Natural killer cell (primary cell): ENCODE measurements around the gene MAP1A. TPM values are rescaled to one million over a fixed set of nuclear protein-coding genes. Genes with fewer than 3 reads are reported as not detected.

Experiments
- ATAC-seq, 3 donors: fragments of 150-1000 bp in 2 of 3; fragments of 200-7000 bp in 1 of 3; cut with Tn5 transposase; 1 replicate in 1 of 3; 2 replicates in 2 of 3; pipeline ENCODE4 v1.10.0; 2021; ENCODE audit warnings: mild to moderate bottlenecking in 2 of 3, moderate library complexity in 2 of 3
- DNase-seq, 2 donors: peaks; one replicate each; pipeline versions ENCODE4 v3.0.0 to v3.0.0-alpha.2; 2013 to 2021; ENCODE audit warnings: mixed read lengths in 1 of 2
- H3K27ac ChIP-seq: one replicate; pipeline ENCODE4 v1.5.1; 2013; ENCODE audit warnings: mild to moderate bottlenecking, low read length
- H3K27me3 ChIP-seq: one replicate; pipeline ENCODE4 v1.6.1; 2013; ENCODE audit warnings: low read length; ENCODE audit not compliant: control insufficient read depth, insufficient read depth
- H3K36me3 ChIP-seq: one replicate; pipeline ENCODE4 v1.6.1; 2013; ENCODE audit warnings: low read length; ENCODE audit not compliant: control insufficient read depth, insufficient read depth
- H3K4me1 ChIP-seq: one replicate; pipeline ENCODE4 v1.6.1; 2013; ENCODE audit warnings: low read length; ENCODE audit not compliant: control insufficient read depth, insufficient read depth
- H3K4me3 ChIP-seq: one replicate; pipeline ENCODE4 v1.5.1; 2013; ENCODE audit warnings: low read length
- H3K9me3 ChIP-seq: one replicate; pipeline ENCODE4 v1.6.1; 2013; ENCODE audit warnings: low read length; ENCODE audit not compliant: control insufficient read depth, insufficient read depth
- H3K27ac Mint-ChIP-seq, 2 donors: one replicate each; pipeline ENCODE4 v1.8.0; 2022; ENCODE audit warnings: mild to moderate bottlenecking in 2 of 2, mixed read lengths in 2 of 2, moderate library complexity in 1 of 2
- H3K27me3 Mint-ChIP-seq, 2 donors: one replicate each; pipeline ENCODE4 v1.8.0; 2022; ENCODE audit warnings: low read depth in 2 of 2, mixed read lengths in 2 of 2
- H3K36me3 Mint-ChIP-seq: one replicate; pipeline ENCODE4 v1.8.0; 2022; ENCODE audit warnings: mixed read lengths
- H3K4me1 Mint-ChIP-seq, 2 donors: one replicate each; pipeline ENCODE4 v1.8.0; 2022; ENCODE audit warnings: mixed read lengths in 2 of 2
- H3K4me3 Mint-ChIP-seq: one replicate; pipeline ENCODE4 v1.8.0; 2022; ENCODE audit warnings: mild to moderate bottlenecking, moderate library complexity, mixed read lengths
- H3K9me3 Mint-ChIP-seq, 2 donors: one replicate each; pipeline ENCODE4 v1.8.0; 2022; ENCODE audit warnings: mixed read lengths in 2 of 2
- CTCF ChIP-seq: fragments of 200-600 bp; IDR thresholded peaks from one replicate; pipeline ENCODE4 v1.8.0; 2022; ENCODE audit warnings: antibody characterized with exemption
- WGBS: methylation state at CpG from one replicate; pipeline ENCODE4 v1.1.7; 2013; ENCODE audit warnings: missing lambda C conversion rate; ENCODE audit not compliant: insufficient coverage; 5-methylcytosine and 5-hydroxymethylcytosine counted together
- intact Hi-C: fragments of 100-400 bp; cut with micrococcal nuclease; formaldehyde crosslinking; loops from one replicate; pipeline ENCODE4 v1.14.2; 2022
- total RNA-seq, 4 donors: library from RNA; stranded (reverse); fragments of 120-200 nt in 1 of 4; gene quantifications; one replicate each; pipeline versions ENCODE4 v1.2.3 to v1.2.4, GENCODE V29; 2013 to 2022

The MAP1A gene
- 1 to 10 TPM in 1 of 3 donors, under 1 TPM in 2; 0.72 to 2.2 (median 0.98) TPM for total RNA-seq
- 1.1 TPM for total RNA-seq (2013)

GRCh38 chr15:43517354-43518196 is at the start of gene MAP1A:
MAP1A (plus strand) TSS chr15:43517608; CDS start chr15:43521474, 3,866 bp downstream.
- peak within 1 kb of the TSS in 1 of 2 donors; percentile 65 for H3K27ac Mint-ChIP-seq
- 10% methylated on average over 3 of the region's 15 CpGs for WGBS
- intact Hi-C loops: no loop called here
- TF ChIP-seq CTCF: no peak
- ATAC-seq: peak in 2 of 3 donors; percentile 10 to 26
- Histone ChIP-seq H3K9me3 (no peaks in the 10 kb centered on the region), H3K27ac (no peak within 1 kb of the TSS), H3K36me3 (no peaks in the 10 kb centered on the region), H3K4me1 (peaks cover 11% of the 10 kb centered on the region), H3K27me3 (peaks cover 11% of the 10 kb centered on the region), H3K4me3 (no peak within 1 kb of the TSS)
- H3K27me3 Mint-ChIP-seq: peaks cover 38 to 42% of the 10 kb centered on the region in 2 donors
- H3K36me3 Mint-ChIP-seq: no peaks in the 10 kb centered on the region
- H3K9me3 Mint-ChIP-seq: no peaks in the 10 kb centered on the region
- H3K4me3 Mint-ChIP-seq: peak within 1 kb of the TSS; percentile 30
- H3K4me1 Mint-ChIP-seq: peaks cover 15 to 25% of the 10 kb centered on the region in 2 donors
- DNase-seq: no peak

GRCh38 chr15:43469867-43470266 is 47.5 kb upstream of the MAP1A start:
- WGBS: 92% methylated on average over 2 of the region's 3 CpGs
- no peaks in the 10 kb centered on the region for H3K4me1 Mint-ChIP-seq
- Histone ChIP-seq H3K36me3 (peaks cover 32% of the 10 kb centered on the region), H3K9me3 (no peaks in the 10 kb centered on the region), H3K4me1 (no peaks in the 10 kb centered on the region), H3K27me3 (no peaks in the 10 kb centered on the region), H3K4me3 (no peak overlapping the region), H3K27ac (no peak overlapping the region)
- H3K9me3 Mint-ChIP-seq: no peaks in the 10 kb centered on the region
- ATAC-seq (no peak), DNase-seq (no peak)
- intact Hi-C loops: no loop called here
- H3K4me3 Mint-ChIP-seq: no peak overlapping the region
- TF ChIP-seq CTCF: no peak
- H3K27ac Mint-ChIP-seq: no peak overlapping the region
- H3K36me3 Mint-ChIP-seq: peaks cover 17% of the 10 kb centered on the region
- H3K27me3 Mint-ChIP-seq: no peaks in the 10 kb centered on the region

- peaks cover 25% of the 10 kb centered on the region for H3K36me3 Mint-ChIP-seq
- ATAC-seq: no peak
- H3K36me3 ChIP-seq: peaks cover 39% of the 10 kb centered on the region
Measured at GRCh38 chr15:43471975-43472374, 45.4 kb upstream of the MAP1A start.

More at GRCh38 chr15:43471975-43472374, 45.4 kb upstream of the MAP1A start:
- H3K4me1 Mint-ChIP-seq: no peaks in the 10 kb centered on the region
- DNase-seq: no peak
- intact Hi-C loops: no loop called here
- no peaks in the 10 kb centered on the region for H3K27me3 Mint-ChIP-seq
- no peak for TF ChIP-seq CTCF
- Histone ChIP-seq H3K4me1 (no peaks in the 10 kb centered on the region), H3K27ac (no peak overlapping the region), H3K9me3 (no peaks in the 10 kb centered on the region), H3K4me3 (no peak overlapping the region), H3K27me3 (no peaks in the 10 kb centered on the region)
- no peaks in the 10 kb centered on the region for H3K9me3 Mint-ChIP-seq
- no peak overlapping the region for H3K4me3 Mint-ChIP-seq
- no peak overlapping the region for H3K27ac Mint-ChIP-seq
